Stimulated activated CD4-positive, alpha-beta T cell treated with anti-CD3 and anti-CD28 coated beads, Interleukin-1b, Interleukin-23, amount 100 ng/mL, for 48 hours (primary cell): ENCODE data around the gene DIP2B.

ENCODE experiments used
- DNase-seq: peaks from one replicate; pipeline ENCODE4 v3.0.0-alpha.2; 2020

The DIP2B gene

DNA sequence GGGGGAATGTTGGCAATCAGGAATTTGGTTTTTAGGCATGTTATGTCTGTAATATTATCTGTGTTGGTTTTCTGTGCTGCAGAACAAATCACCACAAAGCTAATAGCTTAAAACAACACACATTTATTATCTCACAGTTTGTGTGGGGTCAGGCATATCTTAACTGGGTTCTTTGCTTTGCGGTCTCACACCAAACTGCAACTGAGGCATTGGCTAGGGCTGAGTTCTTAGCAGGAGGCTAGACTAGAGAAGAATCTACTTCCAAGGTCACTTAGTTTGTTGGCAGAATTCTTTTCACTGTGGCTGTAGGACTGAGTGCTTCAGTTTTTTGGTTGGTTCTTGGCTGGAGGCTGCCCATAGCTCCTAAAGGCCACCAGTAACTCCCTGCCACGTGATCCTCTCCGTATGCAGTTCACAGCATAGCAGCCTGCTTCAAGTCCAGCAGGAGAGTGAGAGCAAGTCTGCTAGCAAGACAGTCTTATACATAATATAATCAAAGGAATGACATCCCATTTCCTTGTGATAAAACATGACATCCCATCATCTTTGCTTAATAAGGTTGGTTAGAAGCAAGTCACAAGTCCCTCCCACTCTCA is 280.7 kb downstream of the DIP2B start:
- DNase-seq, result no peak

DNA sequence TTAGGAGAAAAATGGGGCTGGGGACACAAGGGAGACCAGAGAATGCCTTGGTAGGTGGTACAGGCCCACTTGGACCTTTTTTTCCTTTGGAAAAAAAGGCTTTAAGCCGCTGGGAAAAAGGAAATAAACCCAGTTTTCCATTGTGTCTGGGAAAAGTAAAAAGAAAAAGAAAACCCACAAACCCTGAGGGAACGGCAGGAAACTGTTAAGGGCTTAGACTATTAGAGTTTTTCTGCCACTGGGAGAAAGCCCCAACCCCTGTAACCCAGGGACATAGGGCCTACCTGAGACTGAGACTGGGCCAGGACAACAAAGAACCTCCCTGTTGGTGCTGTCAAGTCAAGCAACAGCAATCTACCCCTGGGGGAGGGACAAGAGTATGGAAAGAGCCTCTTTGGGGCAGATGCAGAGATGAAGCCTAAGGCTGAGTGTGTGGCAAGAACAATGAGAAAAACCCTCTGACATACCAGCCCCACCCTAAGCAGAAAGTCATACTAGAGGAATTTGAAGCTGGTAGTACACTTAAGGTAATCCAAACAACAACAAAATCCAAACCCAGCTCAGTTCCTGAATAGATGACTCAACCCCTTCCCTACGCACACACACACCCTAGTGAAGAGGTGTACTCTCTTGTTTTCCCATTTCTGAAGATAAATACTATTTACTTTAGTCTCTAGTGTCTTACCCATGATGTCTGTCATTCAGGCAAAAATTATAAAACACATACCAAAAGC is 281.9 kb downstream of the DIP2B start:
- DNase-seq, result no peak

DNA sequence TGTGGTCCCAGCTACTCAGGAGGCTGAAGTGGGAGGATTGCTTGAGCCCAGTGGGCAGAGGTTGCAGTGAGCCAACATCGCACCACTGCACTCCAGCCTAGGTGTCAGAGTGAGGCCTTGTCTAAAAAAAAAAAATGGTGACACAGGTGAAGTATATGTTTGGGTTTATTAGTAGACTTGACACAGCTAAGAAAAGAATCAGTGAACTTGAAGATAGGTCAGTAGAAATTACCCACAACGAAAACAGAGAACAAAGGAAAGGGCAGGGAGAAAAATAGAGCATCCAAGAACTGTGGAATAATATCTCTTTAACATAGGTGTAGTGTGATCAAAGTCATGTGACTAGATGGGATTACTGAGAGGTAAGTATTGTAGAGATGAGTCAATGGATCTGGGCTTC is 282.8 kb downstream of the DIP2B start:
- DNase-seq, result no peak

DNA sequence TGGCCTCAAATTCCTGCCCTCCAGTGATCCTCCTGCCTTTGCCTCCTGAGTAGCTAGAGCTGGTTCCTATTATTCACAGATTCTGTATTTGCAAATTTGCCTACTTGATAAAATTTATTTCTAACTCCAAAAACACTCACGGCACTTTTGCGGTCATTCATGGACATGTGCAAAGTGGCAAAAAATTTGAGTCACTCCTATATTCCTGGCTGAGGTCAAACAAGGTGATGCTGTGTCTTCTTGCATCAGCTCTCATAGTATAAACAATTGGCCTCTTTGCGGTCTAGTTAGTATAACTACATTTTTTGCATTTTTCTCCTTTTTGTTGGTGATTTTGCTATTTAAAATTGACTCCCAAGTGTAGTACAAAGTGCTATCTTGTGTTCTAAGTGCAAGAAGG is 283.8 kb downstream of the DIP2B start:
- no peak for DNase-seq

DNA sequence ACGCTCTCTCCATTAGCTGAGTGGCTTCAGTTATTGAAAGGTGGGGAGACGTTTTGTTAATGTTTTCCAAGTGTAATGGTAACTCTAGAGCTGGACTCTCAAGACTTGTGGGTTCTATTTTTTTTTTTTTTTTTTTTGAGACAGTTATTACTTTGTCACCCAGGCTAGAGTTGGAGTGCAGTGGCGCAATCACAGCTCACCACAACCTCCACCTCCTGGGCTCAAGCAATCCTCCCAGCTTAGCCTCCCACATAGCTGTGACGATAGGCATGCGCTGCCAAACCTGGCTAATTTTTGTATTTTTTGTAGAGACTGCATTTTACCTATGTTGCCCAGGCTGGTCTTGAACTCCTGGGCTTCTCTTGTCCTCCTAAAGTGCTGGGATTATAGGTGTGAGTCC is 285.3 kb downstream of the DIP2B start:
- DNase-seq, result no peak
